SK-N-SH treated with all-trans-retinoic acid at 6 μM for 48 hours (cell line): Measurements from ENCODE around the gene SEMA3D.

Source experiments
- ATAC-seq: fragments of 200-7000 bp; cut with Tn5 transposase; 3 replicates; pipeline ENCODE4 v1.9.1; 2020; ENCODE audit warnings: mild to moderate bottlenecking, moderate library complexity
- ARNTL ChIP-seq: fragments of 450-650 bp; formaldehyde crosslinking; IDR thresholded peaks from 2 replicates; pipeline ENCODE4 v1.5.0; 2020; ENCODE audit warnings: low read depth, mild to moderate bottlenecking, moderate library complexity, borderline replicate concordance
- BACH2 ChIP-seq: fragments of 250-450 bp; sonication (Bioruptor Pico); IDR thresholded peaks from 2 replicates; pipeline ENCODE4 v1.9.0; 2021; ENCODE audit warnings: mild to moderate bottlenecking, borderline replicate concordance
- CSDC2 ChIP-seq: fragments of 250-450 bp; sonication (Bioruptor Pico); IDR thresholded peaks from 2 replicates; pipeline ENCODE4 v1.5.0; 2020; ENCODE audit warnings: mild to moderate bottlenecking, moderate library complexity
- ISL1 ChIP-seq: fragments of 250-450 bp; sonication (Bioruptor Pico); IDR thresholded peaks from 2 replicates; pipeline ENCODE4 v2.1.2; 2022; ENCODE audit warnings: mild to moderate bottlenecking, moderate library complexity
- OSR1 ChIP-seq: fragments of 250-450 bp; sonication (Bioruptor Pico); IDR thresholded peaks from 2 replicates; pipeline ENCODE4 v1.8.0; 2022; ENCODE audit warnings: moderate library complexity, mild to moderate bottlenecking, inconsistent platforms
- PPARA ChIP-seq: fragments of 250-450 bp; sonication (Bioruptor Pico); IDR thresholded peaks from 2 replicates; pipeline ENCODE4 v1.5.0; 2020; ENCODE audit warnings: mild to moderate bottlenecking, borderline replicate concordance
- RARB ChIP-seq: fragments of 250-450 bp; sonication (Bioruptor Pico); IDR thresholded peaks from 2 replicates; pipeline ENCODE4 v1.8.0; 2021; ENCODE audit warnings: mild to moderate bottlenecking, moderate library complexity
- SNAI2 ChIP-seq: fragments of 250-450 bp; sonication (Bioruptor Pico); IDR thresholded peaks from 2 replicates; pipeline ENCODE4 v1.5.0; 2020; ENCODE audit warnings: mild to moderate bottlenecking, moderate library complexity
- TCF4 ChIP-seq: fragments of 250-450 bp; sonication (Bioruptor Pico); IDR thresholded peaks from 2 replicates; pipeline ENCODE4 v1.8.0; 2021; ENCODE audit warnings: mild to moderate bottlenecking, moderate library complexity, borderline replicate concordance
- TOX ChIP-seq: fragments of 250-450 bp; sonication (Bioruptor Pico); IDR thresholded peaks from 2 replicates; pipeline ENCODE4 v1.8.0; 2021; ENCODE audit warnings: mild to moderate bottlenecking, moderate library complexity, borderline replicate concordance
- ZC3H10 ChIP-seq: fragments of 250-450 bp; sonication (Bioruptor Pico); IDR thresholded peaks from 2 replicates; pipeline ENCODE4 v1.5.1; 2021; ENCODE audit warnings: mild to moderate bottlenecking, moderate library complexity
- ZFP3 ChIP-seq: fragments of 250-450 bp; sonication (Bioruptor Pico); IDR thresholded peaks from 2 replicates; pipeline ENCODE4 v1.5.0; 2020; ENCODE audit warnings: mild to moderate bottlenecking, moderate library complexity
- ZFP30 ChIP-seq: fragments of 450-650 bp; formaldehyde crosslinking; IDR thresholded peaks from 2 replicates; pipeline ENCODE4 v1.5.0; 2022; ENCODE audit warnings: mild to moderate bottlenecking, moderate library complexity
- ZNF565 ChIP-seq: fragments of 450-650 bp; formaldehyde crosslinking; conservative IDR thresholded peaks from 2 replicates; pipeline ENCODE4 v1.5.0; 2020; ENCODE audit warnings: low read depth, mild to moderate bottlenecking, moderate library complexity
- ZNF70 ChIP-seq: fragments of 450-650 bp; formaldehyde crosslinking; IDR thresholded peaks from 2 replicates; pipeline ENCODE4 v1.5.0; 2020; ENCODE audit warnings: mild to moderate bottlenecking, moderate library complexity
- ZNF8 ChIP-seq: fragments of 450-650 bp; formaldehyde crosslinking; IDR thresholded peaks from 2 replicates; pipeline ENCODE4 v1.5.0; 2020; ENCODE audit warnings: mild to moderate bottlenecking, moderate library complexity
- TF ChIP-seq, protein P1 (sequence below): fragments of 250-450 bp; sonication (Bioruptor Pico); IDR thresholded peaks from 2 replicates; pipeline ENCODE4 v1.5.0; 2020; ENCODE audit warnings: mild to moderate bottlenecking, moderate library complexity
- TF ChIP-seq, protein P2 (sequence below): fragments of 250-450 bp; sonication (Bioruptor Pico); IDR thresholded peaks from 2 replicates; pipeline ENCODE4 v1.5.1; 2021; ENCODE audit warnings: mild to moderate bottlenecking, moderate library complexity
- TF ChIP-seq, protein P3 (sequence below): fragments of 250-450 bp; sonication (Bioruptor Pico); IDR thresholded peaks from 2 replicates; pipeline ENCODE4 v1.8.0; 2020; ENCODE audit warnings: mild to moderate bottlenecking, moderate library complexity, borderline replicate concordance
- TF ChIP-seq, protein P4 (sequence below): fragments of 250-450 bp; sonication (Bioruptor Pico); IDR thresholded peaks from 2 replicates; pipeline ENCODE4 v1.5.1; 2020; ENCODE audit warnings: low read depth, mild to moderate bottlenecking, moderate library complexity

Gene SEMA3D

DNA sequence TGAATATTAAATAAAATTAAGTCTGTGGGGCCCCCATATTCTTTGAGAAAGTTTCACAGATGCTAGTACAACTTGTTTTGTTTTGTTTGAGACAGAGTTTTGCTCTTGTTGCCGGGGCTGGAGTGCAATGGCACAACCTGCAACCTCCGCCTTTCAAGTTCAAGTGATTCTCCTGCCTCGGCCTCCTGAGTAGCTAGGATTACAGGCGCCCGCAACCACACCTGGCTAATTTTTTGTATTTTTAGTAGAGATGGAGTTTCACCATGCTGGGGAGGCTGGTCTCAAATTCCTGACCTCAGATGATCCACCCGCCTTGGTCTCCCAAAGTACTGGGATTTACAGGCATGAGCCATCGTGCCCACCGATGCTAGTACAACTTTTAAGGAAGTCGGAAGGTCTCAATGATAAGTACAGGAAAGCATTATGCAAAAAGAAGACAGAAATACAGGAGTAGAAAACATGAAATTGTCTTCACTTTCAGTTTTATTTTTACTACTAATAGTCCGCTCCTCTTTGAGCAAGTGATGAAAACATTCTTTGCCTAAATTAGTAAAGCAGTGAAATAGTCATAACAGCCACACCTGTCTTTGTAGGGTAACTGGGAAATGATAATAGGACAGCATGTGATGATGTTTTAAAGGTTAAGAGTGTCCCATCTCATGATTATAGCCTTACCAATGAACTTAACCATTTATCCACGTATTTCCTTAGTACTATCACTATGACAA is 147.5 kb downstream of the SEMA3D start (continued):
- TF ChIP-seq, protein P1, sequence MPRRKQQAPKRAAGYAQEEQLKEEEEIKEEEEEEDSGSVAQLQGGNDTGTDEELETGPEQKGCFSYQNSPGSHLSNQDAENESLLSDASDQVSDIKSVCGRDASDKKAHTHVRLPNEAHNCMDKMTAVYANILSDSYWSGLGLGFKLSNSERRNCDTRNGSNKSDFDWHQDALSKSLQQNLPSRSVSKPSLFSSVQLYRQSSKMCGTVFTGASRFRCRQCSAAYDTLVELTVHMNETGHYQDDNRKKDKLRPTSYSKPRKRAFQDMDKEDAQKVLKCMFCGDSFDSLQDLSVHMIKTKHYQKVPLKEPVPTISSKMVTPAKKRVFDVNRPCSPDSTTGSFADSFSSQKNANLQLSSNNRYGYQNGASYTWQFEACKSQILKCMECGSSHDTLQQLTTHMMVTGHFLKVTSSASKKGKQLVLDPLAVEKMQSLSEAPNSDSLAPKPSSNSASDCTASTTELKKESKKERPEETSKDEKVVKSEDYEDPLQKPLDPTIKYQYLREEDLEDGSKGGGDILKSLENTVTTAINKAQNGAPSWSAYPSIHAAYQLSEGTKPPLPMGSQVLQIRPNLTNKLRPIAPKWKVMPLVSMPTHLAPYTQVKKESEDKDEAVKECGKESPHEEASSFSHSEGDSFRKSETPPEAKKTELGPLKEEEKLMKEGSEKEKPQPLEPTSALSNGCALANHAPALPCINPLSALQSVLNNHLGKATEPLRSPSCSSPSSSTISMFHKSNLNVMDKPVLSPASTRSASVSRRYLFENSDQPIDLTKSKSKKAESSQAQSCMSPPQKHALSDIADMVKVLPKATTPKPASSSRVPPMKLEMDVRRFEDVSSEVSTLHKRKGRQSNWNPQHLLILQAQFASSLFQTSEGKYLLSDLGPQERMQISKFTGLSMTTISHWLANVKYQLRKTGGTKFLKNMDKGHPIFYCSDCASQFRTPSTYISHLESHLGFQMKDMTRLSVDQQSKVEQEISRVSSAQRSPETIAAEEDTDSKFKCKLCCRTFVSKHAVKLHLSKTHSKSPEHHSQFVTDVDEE (CRISPR knock-in tag): no peak
- TF ChIP-seq, protein P2, sequence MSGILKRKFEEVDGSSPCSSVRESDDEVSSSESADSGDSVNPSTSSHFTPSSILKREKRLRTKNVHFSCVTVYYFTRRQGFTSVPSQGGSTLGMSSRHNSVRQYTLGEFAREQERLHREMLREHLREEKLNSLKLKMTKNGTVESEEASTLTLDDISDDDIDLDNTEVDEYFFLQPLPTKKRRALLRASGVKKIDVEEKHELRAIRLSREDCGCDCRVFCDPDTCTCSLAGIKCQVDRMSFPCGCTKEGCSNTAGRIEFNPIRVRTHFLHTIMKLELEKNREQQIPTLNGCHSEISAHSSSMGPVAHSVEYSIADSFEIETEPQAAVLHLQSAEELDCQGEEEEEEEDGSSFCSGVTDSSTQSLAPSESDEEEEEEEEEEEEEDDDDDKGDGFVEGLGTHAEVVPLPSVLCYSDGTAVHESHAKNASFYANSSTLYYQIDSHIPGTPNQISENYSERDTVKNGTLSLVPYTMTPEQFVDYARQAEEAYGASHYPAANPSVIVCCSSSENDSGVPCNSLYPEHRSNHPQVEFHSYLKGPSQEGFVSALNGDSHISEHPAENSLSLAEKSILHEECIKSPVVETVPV (CRISPR knock-in tag): no peak

DNA sequence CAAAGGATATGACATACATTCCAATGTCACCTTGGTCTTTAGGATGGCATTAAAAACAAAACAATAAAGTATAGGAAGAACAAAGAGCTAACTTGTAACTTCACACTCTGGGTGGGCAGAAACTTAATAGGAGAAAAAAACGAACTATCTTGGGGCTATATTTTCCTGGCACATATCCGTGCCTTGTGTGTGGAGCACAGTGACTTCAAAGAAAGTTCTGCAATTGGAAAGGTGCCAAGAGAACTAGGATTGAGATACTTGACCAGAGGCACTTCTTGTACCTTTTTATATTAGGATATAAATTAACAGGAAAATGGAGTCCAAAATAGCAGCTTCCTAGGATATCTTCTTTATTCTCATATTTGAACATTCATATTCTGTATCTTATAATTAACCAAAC is 148.4 kb downstream of the SEMA3D start:
- ATAC-seq: no peak
- TF ChIP-seq, protein P1 (CRISPR knock-in tag): no peak
- TF ChIP-seq ARNTL (CRISPR knock-in tag) (no peak), ZFP30 (CRISPR knock-in tag) (no peak), CSDC2 (CRISPR knock-in tag) (no peak), BACH2 (CRISPR knock-in tag) (no peak), ZFP3 (CRISPR knock-in tag) (no peak), RARB (no peak), OSR1 (no peak), ISL1 (CRISPR knock-in tag) (no peak), TOX (CRISPR knock-in tag) (no peak), ZC3H10 (CRISPR knock-in tag) (no peak), SNAI2 (CRISPR knock-in tag) (no peak)
- TF ChIP-seq, protein P3, sequence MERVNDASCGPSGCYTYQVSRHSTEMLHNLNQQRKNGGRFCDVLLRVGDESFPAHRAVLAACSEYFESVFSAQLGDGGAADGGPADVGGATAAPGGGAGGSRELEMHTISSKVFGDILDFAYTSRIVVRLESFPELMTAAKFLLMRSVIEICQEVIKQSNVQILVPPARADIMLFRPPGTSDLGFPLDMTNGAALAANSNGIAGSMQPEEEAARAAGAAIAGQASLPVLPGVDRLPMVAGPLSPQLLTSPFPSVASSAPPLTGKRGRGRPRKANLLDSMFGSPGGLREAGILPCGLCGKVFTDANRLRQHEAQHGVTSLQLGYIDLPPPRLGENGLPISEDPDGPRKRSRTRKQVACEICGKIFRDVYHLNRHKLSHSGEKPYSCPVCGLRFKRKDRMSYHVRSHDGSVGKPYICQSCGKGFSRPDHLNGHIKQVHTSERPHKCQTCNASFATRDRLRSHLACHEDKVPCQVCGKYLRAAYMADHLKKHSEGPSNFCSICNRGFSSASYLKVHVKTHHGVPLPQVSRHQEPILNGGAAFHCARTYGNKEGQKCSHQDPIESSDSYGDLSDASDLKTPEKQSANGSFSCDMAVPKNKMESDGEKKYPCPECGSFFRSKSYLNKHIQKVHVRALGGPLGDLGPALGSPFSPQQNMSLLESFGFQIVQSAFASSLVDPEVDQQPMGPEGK (CRISPR knock-in tag): no peak
- TF ChIP-seq, protein P2 (CRISPR knock-in tag): no peak
- TF ChIP-seq, all 23 proteins: peak for 0

DNA sequence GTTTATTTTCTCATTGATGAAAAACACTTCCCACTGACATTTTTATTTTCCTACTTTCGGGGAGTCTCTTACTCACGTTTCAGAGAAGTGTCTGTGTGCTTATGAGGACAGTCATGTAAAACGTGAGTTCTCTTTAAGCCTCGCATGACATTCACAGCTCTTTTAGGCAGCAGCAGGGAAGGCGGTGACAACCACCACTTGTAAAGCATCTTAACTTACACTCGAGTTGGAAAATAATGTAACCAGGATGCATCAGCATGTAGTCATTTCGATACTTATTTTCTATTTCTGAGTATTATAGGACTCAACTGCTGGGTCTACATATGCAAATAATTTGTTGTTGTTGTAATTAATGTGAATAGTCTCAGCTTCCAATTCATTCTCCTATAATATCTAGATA is 153.6 kb downstream of the SEMA3D start:
- ATAC-seq: no peak
- TF ChIP-seq, protein P4, sequence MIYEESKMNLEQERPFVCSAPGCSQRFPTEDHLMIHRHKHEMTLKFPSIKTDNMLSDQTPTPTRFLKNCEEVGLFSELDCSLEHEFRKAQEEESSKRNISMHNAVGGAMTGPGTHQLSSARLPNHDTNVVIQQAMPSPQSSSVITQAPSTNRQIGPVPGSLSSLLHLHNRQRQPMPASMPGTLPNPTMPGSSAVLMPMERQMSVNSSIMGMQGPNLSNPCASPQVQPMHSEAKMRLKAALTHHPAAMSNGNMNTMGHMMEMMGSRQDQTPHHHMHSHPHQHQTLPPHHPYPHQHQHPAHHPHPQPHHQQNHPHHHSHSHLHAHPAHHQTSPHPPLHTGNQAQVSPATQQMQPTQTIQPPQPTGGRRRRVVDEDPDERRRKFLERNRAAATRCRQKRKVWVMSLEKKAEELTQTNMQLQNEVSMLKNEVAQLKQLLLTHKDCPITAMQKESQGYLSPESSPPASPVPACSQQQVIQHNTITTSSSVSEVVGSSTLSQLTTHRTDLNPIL (CRISPR knock-in tag): no peak
- TF ChIP-seq TOX (CRISPR knock-in tag): no peak
- no peak for TF ChIP-seq ZC3H10 (CRISPR knock-in tag)
- no peak for TF ChIP-seq TCF4 (CRISPR knock-in tag)
- no peak for TF ChIP-seq ZFP3 (CRISPR knock-in tag)
- no peak for TF ChIP-seq ZNF565 (CRISPR knock-in tag)
- no peak for TF ChIP-seq PPARA (CRISPR knock-in tag)
- no peak for TF ChIP-seq ZNF70
- TF ChIP-seq, protein P1 (CRISPR knock-in tag): no peak
- TF ChIP-seq, protein P2 (CRISPR knock-in tag): no peak
- TF ChIP-seq ISL1 (CRISPR knock-in tag): no peak
- TF ChIP-seq ZFP30 (CRISPR knock-in tag): no peak
- TF ChIP-seq ZNF8 (CRISPR knock-in tag): no peak
